Stimulated activated CD8-positive, alpha-beta memory T cell treated with anti-CD3 and anti-CD28 coated beads, Interleukin-12 subunit alpha, Interleukin-12 subunit beta, amount 100 ng/mL, for 4 hours (primary cell): ENCODE results near the gene INSYN2B.

Experiments used
- DNase-seq: peaks from one replicate; pipeline ENCODE4 v3.0.0-alpha.2; 2020; ENCODE audit warnings: low read depth

Gene INSYN2B

GRCh38 chr5:169889572-169889971 lies 90.7 kb downstream of the INSYN2B start:
- no peak for DNase-seq

GRCh38 chr5:169886677-169887076 lies 93.6 kb downstream of the INSYN2B start:
- no peak for DNase-seq

GRCh38 chr5:169886033-169886432 lies 94.3 kb downstream of the INSYN2B start:
- DNase-seq: no peak

GRCh38 chr5:169881702-169882303 lies 98.5 kb downstream of the INSYN2B start:
- DNase-seq: no peak

GRCh38 chr5:169880785-169881184 lies 99.5 kb downstream of the INSYN2B start:
- no peak for DNase-seq

- DNase-seq: no peak
Measured at GRCh38 chr5:169880012-169880663, 100.2 kb downstream of the INSYN2B start.

GRCh38 chr5:169876386-169876785 lies 103.9 kb downstream of the INSYN2B start:
- DNase-seq: no peak

GRCh38 chr5:169875731-169876130 lies 104.6 kb downstream of the INSYN2B start:
- DNase-seq: no peak

GRCh38 chr5:169875091-169875728 lies 105.1 kb downstream of the INSYN2B start:
- DNase-seq: no peak

- DNase-seq: no peak
Measured at GRCh38 chr5:169874621-169875020, 105.7 kb downstream of the INSYN2B start.

- no peak for DNase-seq
Measured at GRCh38 chr5:169873642-169874041, 106.7 kb downstream of the INSYN2B start.

GRCh38 chr5:169871826-169872490 lies 108.3 kb downstream of the INSYN2B start:
- DNase-seq: no peak

GRCh38 chr5:169870211-169870610 lies 110.1 kb downstream of the INSYN2B start:
- no peak for DNase-seq

GRCh38 chr5:169869066-169869465 lies 111.2 kb downstream of the INSYN2B start:
- DNase-seq: no peak

- DNase-seq: no peak
Measured at GRCh38 chr5:169867347-169867746, 112.9 kb downstream of the INSYN2B start.

- DNase-seq: no peak
Measured at GRCh38 chr5:169864483-169864882, 115.8 kb downstream of the INSYN2B start.

GRCh38 chr5:169862391-169862811 lies 117.9 kb downstream of the INSYN2B start:
- no peak for DNase-seq

GRCh38 chr5:169861934-169862333 lies 118.4 kb downstream of the INSYN2B start:
- no peak for DNase-seq

GRCh38 chr5:169861433-169861832 lies 118.9 kb downstream of the INSYN2B start:
- DNase-seq: no peak

- no peak for DNase-seq
Measured at GRCh38 chr5:169860585-169860984, 119.7 kb downstream of the INSYN2B start.

GRCh38 chr5:169856571-169856970 lies 123.7 kb downstream of the INSYN2B start:
- no peak for DNase-seq

GRCh38 chr5:169851321-169851850 lies 128.9 kb downstream of the INSYN2B start:
- no peak for DNase-seq

GRCh38 chr5:169850409-169850808 lies 129.9 kb downstream of the INSYN2B start:
- no peak for DNase-seq
